A549 (cell line): ENCODE results near the gene RAE1. TPM values are rescaled to one million over a fixed set of nuclear protein-coding genes. Genes with fewer than 3 reads are reported as not detected.

ENCODE experiments used
- ATAC-seq, 2 experiments: fragments of 200-7000 bp in 1 of 2; fragments of >200 bp in 1 of 2; cut with Nextera tagmentation in 1 of 2; cut with Tn5 transposase in 1 of 2; 3 replicates each; pipeline versions ENCODE4 v1.8.0 to v1.9.1; 2018 to 2020; ENCODE audit warnings: mild to moderate bottlenecking in 1 of 2, moderate library complexity in 1 of 2
- CTCF ChIA-PET: fragments of 300-600 bp; sonication (Branson Sonifier 250); formaldehyde crosslinking; extraction: SDS; loops from one replicate; lab custom pipeline; 2021; ENCODE audit warnings: antibody characterized with exemption, inconsistent platforms; lab: Yijun Ruan, JAX
- POLR2A ChIA-PET: fragments of 350-600 bp; formaldehyde crosslinking; extraction: SDS; loops from one replicate; lab custom pipeline; 2021; ENCODE audit warnings: antibody characterized with exemption, inconsistent platforms; lab: Yijun Ruan, JAX
- DNase-seq, 2 experiments: peaks; one replicate each; pipeline versions ENCODE4 v3.0.0 to v3.0.0-alpha.2; 2011 to 2016; ENCODE audit warnings: low read depth in 1 of 2, low spot score in 1 of 2
- FAIRE-seq: peaks from 2 replicates; lab custom pipeline; 2011; peaks lifted over from hg19 to GRCh38; lab: Jason Lieb, UNC
- H3K27ac ChIP-seq, 2 experiments: fragments of >200 bp; sonication (Bioruptor Twin); formaldehyde crosslinking; 3 replicates each; pipeline ENCODE4 v1.5.1; 2016 to 2017
- H3K4me1 ChIP-seq: fragments of >200 bp; sonication (Bioruptor Twin); formaldehyde crosslinking; 3 replicates; pipeline ENCODE4 v1.6.1; 2016
- H3K4me2 ChIP-seq: fragments of >200 bp; sonication (Bioruptor Twin); formaldehyde crosslinking; 3 replicates; pipeline ENCODE4 v1.6.1; 2016
- H3K4me3 ChIP-seq: fragments of >200 bp; sonication (Bioruptor Twin); formaldehyde crosslinking; 3 replicates; pipeline ENCODE4 v1.5.1; 2016
- H3K9me3 ChIP-seq: fragments of >200 bp; sonication (Bioruptor Twin); formaldehyde crosslinking; 3 replicates; pipeline ENCODE4 v1.6.1; 2016
- CBX8 ChIP-seq: fragments of 200-600 bp; sonication (generic); IDR thresholded peaks from 2 replicates; pipeline ENCODE4 v1.6.1; 2016
- CHD2 ChIP-seq: fragments of 150-350 bp; IDR thresholded peaks from 2 replicates; pipeline ENCODE4 v1.6.1; 2014; ENCODE audit warnings: low read length; ENCODE audit not compliant: partially characterized antibody
- CTCF ChIP-seq: fragments of >200 bp; sonication (Bioruptor Twin); formaldehyde crosslinking; IDR thresholded peaks from 3 replicates; pipeline ENCODE4 v1.5.1; 2016
- EHMT2 ChIP-seq: fragments of 200-600 bp; sonication (generic); IDR thresholded peaks from 2 replicates; pipeline ENCODE4 v1.6.1; 2016; ENCODE audit warnings: antibody characterized with exemption, low read depth, mild to moderate bottlenecking, moderate library complexity
- HDAC2 ChIP-seq: fragments of 200-600 bp; sonication (generic); IDR thresholded peaks from 2 replicates; pipeline ENCODE4 v1.6.1; 2016
- HOXB13 ChIP-seq: fragments of 250-450 bp; sonication (Bioruptor Pico); IDR thresholded peaks from 2 replicates; pipeline ENCODE4 v1.5.0; 2020; ENCODE audit warnings: low read depth, mild to moderate bottlenecking, moderate library complexity
- HOXB5 ChIP-seq: fragments of 250-450 bp; sonication (Bioruptor Pico); IDR thresholded peaks from 2 replicates; pipeline ENCODE4 v1.5.0; 2020; ENCODE audit warnings: mild to moderate bottlenecking, moderate library complexity
- JUN ChIP-seq, 2 experiments: fragments of >200 bp; sonication (Bioruptor Twin); formaldehyde crosslinking; IDR thresholded peaks; 2 replicates in 1 of 2; 3 replicates in 1 of 2; pipeline ENCODE4 v1.6.1; 2016 to 2017
- JUNB ChIP-seq: fragments of >200 bp; sonication (Bioruptor Twin); formaldehyde crosslinking; IDR thresholded peaks from 2 replicates; pipeline ENCODE4 v1.6.1; 2016
- MAFK ChIP-seq: fragments of 450-650 bp; IDR thresholded peaks from 2 replicates; pipeline ENCODE4 v1.6.1; 2014; ENCODE audit not compliant: partially characterized antibody
- NR3C1 ChIP-seq: fragments of >200 bp; sonication (Bioruptor Twin); formaldehyde crosslinking; IDR thresholded peaks from 3 replicates; pipeline ENCODE4 v1.6.1; 2017
- PHF8 ChIP-seq: fragments of 200-600 bp; sonication (generic); IDR thresholded peaks from 2 replicates; pipeline ENCODE4 v1.6.1; 2016; ENCODE audit warnings: low read depth, mild to moderate bottlenecking, antibody characterized with exemption, moderate library complexity, borderline replicate concordance
- POLR2A ChIP-seq: IDR thresholded peaks from 2 replicates; pipeline ENCODE4 v1.6.1; 2012; ENCODE audit warnings: mild to moderate bottlenecking, low read length
- POLR2AphosphoS2 ChIP-seq: conservative IDR thresholded peaks from 2 replicates; pipeline ENCODE4 v1.6.1; 2012; ENCODE audit warnings: low read length, improper control_type of control experiment, inconsistent platforms
- RAD21 ChIP-seq, 2 experiments: fragments of >200 bp in 1 of 2; sonication (Bioruptor Twin) in 1 of 2; formaldehyde crosslinking in 1 of 2; IDR thresholded peaks in 1 of 2; conservative IDR thresholded peaks in 1 of 2; 2 replicates in 1 of 2; 3 replicates in 1 of 2; pipeline ENCODE4 v1.6.1; 2012 to 2018; ENCODE audit warnings: inconsistent platforms in 1 of 2
- RARB ChIP-seq: fragments of 250-450 bp; sonication (Bioruptor Pico); IDR thresholded peaks from 2 replicates; pipeline ENCODE4 v1.8.0; 2021; ENCODE audit warnings: mild to moderate bottlenecking, moderate library complexity
- RFX5 ChIP-seq: fragments of 450-650 bp; IDR thresholded peaks from 2 replicates; pipeline ENCODE4 v1.7.1; 2014; ENCODE audit warnings: antibody characterized with exemption, mild to moderate bottlenecking, moderate library complexity
- SMC3 ChIP-seq: fragments of >200 bp; sonication (Bioruptor Twin); formaldehyde crosslinking; IDR thresholded peaks from 3 replicates; pipeline ENCODE4 v1.6.1; 2018; ENCODE audit warnings: inconsistent platforms
- TP53 ChIP-seq: fragments of 250-450 bp; sonication (Bioruptor Pico); IDR thresholded peaks from 2 replicates; pipeline ENCODE4 v1.5.0; 2021; ENCODE audit warnings: mild to moderate bottlenecking, moderate library complexity
- USF2 ChIP-seq: fragments of 450-650 bp; IDR thresholded peaks from 2 replicates; pipeline ENCODE4 v1.6.1; 2014; ENCODE audit warnings: antibody characterized with exemption
- ZSCAN20 ChIP-seq: fragments of 250-450 bp; sonication (Bioruptor Pico); IDR thresholded peaks from 2 replicates; pipeline ENCODE4 v1.8.0; 2022; ENCODE audit warnings: mild to moderate bottlenecking, moderate library complexity
- WGBS: methylation state at CpG from one replicate; pipeline ENCODE4 v1.1.6; 2017; ENCODE audit errors: missing lambda C conversion rate; 5-methylcytosine and 5-hydroxymethylcytosine counted together
- polyA plus RNA-seq, 4 experiments: library from polyadenylated mRNA; depleted of rRNA in 3 of 4; stranded (reverse); fragments of >200 nt; fragmentation: RNase III in 1 of 4; extraction: RNeasy Plus Mini Kit Qiagen cat#74134 plus additional on column Dnase treatment in 1 of 4; gene quantifications; 2 replicates in 3 of 4; 3 replicates in 1 of 4; pipeline ENCODE4 v1.2.3, GENCODE V29; 2011 to 2017
- TF ChIP-seq, protein P1 (sequence below): fragments of >200 bp; sonication (Bioruptor Twin); formaldehyde crosslinking; IDR thresholded peaks from 2 replicates; pipeline ENCODE4 v1.6.1; 2016
- TF ChIP-seq, protein P2 (sequence below): fragments of 250-450 bp; sonication (Bioruptor Pico); IDR thresholded peaks from 2 replicates; pipeline ENCODE4 v1.5.0; 2020; ENCODE audit warnings: low read depth, mild to moderate bottlenecking, moderate library complexity
- TF ChIP-seq, protein P3 (sequence below): fragments of 250-450 bp; sonication (Bioruptor Pico); IDR thresholded peaks from 2 replicates; pipeline ENCODE4 v1.5.0; 2021; ENCODE audit warnings: mild to moderate bottlenecking, moderate library complexity, borderline replicate concordance
- TF ChIP-seq, protein P4 (sequence below): fragments of >200 bp; sonication (Bioruptor Twin); formaldehyde crosslinking; IDR thresholded peaks from 3 replicates; pipeline ENCODE4 v1.6.1; 2016

The RAE1 gene
- polyA plus RNA-seq, 2 of the 4 experiments (the other 2 are of a cell fraction): 54.7 to 69.6 TPM

DNA sequence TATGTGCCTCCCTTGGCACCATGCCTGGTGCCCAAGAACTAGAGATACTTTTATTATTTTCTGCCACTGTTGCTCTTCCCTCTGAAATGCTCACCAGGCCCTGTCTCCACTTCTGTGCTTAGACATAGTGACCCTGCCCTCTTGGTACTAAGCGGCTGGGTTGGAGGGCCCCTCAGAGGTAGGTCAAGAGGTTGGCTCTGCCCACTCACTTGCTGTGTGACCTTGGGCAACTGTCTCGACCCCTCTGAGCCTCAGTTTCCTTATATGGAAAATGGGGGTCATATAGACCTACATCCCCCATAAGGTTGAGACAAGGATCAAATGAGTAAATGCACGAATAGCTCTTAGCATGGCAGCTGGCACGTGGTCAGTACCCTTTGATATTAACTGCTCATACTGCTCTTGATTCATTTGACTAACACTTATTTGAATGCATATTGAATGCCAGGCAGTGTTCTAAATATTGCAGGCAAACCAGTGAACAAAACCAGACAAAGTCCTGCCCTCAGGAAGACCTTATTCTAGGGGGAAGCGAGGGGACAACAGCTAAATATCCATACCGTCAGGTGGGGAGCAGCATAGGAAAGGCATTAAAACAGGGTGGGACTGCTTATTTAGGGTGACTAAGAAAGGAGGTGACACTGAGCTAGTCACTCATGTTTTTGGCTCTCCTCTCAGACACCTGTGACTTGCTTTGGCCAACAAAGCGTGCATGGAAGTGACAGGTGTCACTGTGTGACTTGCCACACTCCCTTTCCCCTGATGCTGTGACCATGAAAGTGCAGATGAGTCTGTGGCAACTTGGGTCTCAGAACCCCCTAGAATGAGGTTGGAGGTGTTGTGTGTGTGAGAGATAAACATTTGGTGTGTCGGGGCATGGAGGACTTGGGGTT is 35.7 kb upstream of the RAE1 start:
- no peak for DNase-seq
- POLR2A ChIA-PET: no interaction called here
- Histone ChIP-seq H3K9me3 (no peaks in the 10 kb centered on the region), H3K4me1 (no peaks in the 10 kb centered on the region), H3K4me2 (no peak overlapping the region), H3K4me3 (no peak overlapping the region), H3K27ac (no peak overlapping the region)
- no peak for FAIRE-seq
- CTCF ChIA-PET: interaction anchor here (0.7 to 2.5 kb wide), 2 partner anchors 14 to 17 kb away, joined by 3 to 8 read pairs; partner anchors contain the start of gene SPO11
- no peak for TF ChIP-seq EHMT2
- TF ChIP-seq PHF8: no peak
- TF ChIP-seq, protein P1, sequence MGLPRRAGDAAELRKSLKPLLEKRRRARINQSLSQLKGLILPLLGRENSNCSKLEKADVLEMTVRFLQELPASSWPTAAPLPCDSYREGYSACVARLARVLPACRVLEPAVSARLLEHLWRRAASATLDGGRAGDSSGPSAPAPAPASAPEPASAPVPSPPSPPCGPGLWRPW: no peak
- TF ChIP-seq, protein P2, sequence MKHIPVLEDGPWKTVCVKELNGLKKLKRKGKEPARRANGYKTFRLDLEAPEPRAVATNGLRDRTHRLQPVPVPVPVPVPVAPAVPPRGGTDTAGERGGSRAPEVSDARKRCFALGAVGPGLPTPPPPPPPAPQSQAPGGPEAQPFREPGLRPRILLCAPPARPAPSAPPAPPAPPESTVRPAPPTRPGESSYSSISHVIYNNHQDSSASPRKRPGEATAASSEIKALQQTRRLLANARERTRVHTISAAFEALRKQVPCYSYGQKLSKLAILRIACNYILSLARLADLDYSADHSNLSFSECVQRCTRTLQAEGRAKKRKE (CRISPR knock-in tag): no peak
- TF ChIP-seq SMC3: no peak
- TF ChIP-seq JUN (IDR thresholded peaks at IDR 0.05): no peak
- TF ChIP-seq POLR2AphosphoS2: no peak
- TF ChIP-seq TP53 (CRISPR knock-in tag): no peak
- no peak for TF ChIP-seq USF2
- no peak for TF ChIP-seq RFX5
- TF ChIP-seq MAFK: no peak
- no peak for TF ChIP-seq NR3C1
- no peak for TF ChIP-seq ZSCAN20 (CRISPR knock-in tag)
- TF ChIP-seq, protein P3, sequence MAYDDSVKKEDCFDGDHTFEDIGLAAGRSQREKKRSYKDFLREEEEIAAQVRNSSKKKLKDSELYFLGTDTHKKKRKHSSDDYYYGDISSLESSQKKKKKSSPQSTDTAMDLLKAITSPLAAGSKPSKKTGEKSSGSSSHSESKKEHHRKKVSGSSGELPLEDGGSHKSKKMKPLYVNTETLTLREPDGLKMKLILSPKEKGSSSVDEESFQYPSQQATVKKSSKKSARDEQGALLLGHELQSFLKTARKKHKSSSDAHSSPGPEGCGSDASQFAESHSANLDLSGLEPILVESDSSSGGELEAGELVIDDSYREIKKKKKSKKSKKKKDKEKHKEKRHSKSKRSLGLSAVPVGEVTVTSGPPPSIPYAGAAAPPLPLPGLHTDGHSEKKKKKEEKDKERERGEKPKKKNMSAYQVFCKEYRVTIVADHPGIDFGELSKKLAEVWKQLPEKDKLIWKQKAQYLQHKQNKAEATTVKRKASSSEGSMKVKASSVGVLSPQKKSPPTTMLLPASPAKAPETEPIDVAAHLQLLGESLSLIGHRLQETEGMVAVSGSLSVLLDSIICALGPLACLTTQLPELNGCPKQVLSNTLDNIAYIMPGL (CRISPR knock-in tag): no peak
- TF ChIP-seq HOXB5 (CRISPR knock-in tag): no peak
- TF ChIP-seq RARB (CRISPR knock-in tag): no peak
- TF ChIP-seq HOXB13: no peak
- no peak for TF ChIP-seq HDAC2
- no peak for TF ChIP-seq JUNB
- WGBS: 43% methylated on average over 8 of the region's 8 CpGs
- no peak for ATAC-seq

DNA sequence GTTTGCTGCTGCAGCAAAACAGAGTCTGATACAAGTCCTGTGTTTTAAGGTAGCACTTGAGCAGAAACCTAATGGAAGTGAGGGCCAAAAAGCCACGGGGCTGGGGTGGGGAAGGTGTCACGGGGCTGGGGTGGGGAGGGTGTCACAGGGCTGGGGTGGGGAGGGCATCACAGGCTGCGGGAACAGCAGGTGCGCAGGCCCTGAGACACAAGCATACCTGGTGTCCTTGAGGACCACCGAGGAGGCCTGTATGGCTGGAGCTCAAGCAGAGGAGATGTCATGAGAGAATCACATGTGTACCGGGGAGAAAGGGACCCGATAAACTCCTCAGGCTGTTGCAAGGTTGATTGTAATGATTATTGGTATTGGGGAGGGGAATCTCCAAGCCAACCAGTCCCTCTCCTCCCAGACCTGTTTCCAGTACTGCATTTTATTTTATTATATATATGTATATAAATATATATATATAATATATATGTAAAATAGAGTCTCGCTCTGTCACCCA is 35.0 kb upstream of the RAE1 start:
- H3K4me1 ChIP-seq: no peaks in the 10 kb centered on the region
- H3K9me3 ChIP-seq: no peaks in the 10 kb centered on the region
- WGBS: 59% methylated on average over 6 of the region's 8 CpGs
- H3K4me3 ChIP-seq: no peak overlapping the region
- ChIA-PET POLR2A (no interaction called here), CTCF (interaction anchor here (0.5 to 2.5 kb wide), 2 partner anchors 17 to 743 kb away, joined by 5 to 8 read pairs; no protein-coding TSS in a partner anchor)
- H3K4me2 ChIP-seq: no peak overlapping the region
- FAIRE-seq (no peak), ATAC-seq (no peak), DNase-seq (no peak)
- TF ChIP-seq MAFK: no peak
- no peak for TF ChIP-seq RAD21 (conservative IDR thresholded peaks at IDR 0.05 in 1 of 2, IDR thresholded peaks at IDR 0.05 in 1 of 2)
- TF ChIP-seq, protein P4, sequence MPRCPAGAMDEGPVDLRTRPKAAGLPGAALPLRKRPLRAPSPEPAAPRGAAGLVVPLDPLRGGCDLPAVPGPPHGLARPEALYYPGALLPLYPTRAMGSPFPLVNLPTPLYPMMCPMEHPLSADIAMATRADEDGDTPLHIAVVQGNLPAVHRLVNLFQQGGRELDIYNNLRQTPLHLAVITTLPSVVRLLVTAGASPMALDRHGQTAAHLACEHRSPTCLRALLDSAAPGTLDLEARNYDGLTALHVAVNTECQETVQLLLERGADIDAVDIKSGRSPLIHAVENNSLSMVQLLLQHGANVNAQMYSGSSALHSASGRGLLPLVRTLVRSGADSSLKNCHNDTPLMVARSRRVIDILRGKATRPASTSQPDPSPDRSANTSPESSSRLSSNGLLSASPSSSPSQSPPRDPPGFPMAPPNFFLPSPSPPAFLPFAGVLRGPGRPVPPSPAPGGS: no peak
- TF ChIP-seq EHMT2: no peak
- no peak for TF ChIP-seq CTCF
- no peak for TF ChIP-seq POLR2A
- TF ChIP-seq PHF8: no peak
- TF ChIP-seq CHD2: no peak
- no peak for TF ChIP-seq RARB (CRISPR knock-in tag)
- no peak for TF ChIP-seq CBX8
- H3K27ac ChIP-seq: no peak overlapping the region
